T-helper 17 cell (primary cell): ENCODE measurements around the gene CHIT1. TPM values are rescaled to one million over a fixed set of nuclear protein-coding genes. Genes with fewer than 3 reads are reported as not detected.
"Not testable (repeated sequence)": the region's sequence is repeated elsewhere in the genome, so short reads cannot be mapped to it uniquely, and the experiment has no call there.

Experiments
- ATAC-seq: fragments of 150-1000 bp; cut with Tn5 transposase; 2 replicates; pipeline ENCODE4 v1.10.0; 2021; ENCODE audit warnings: mild to moderate bottlenecking, moderate library complexity
- DNase-seq, 3 donors: peaks; one replicate each; pipeline versions ENCODE4 v3.0.0 to v3.0.0-alpha.2; 2020 to 2021
- H3K9me3 ChIP-seq: one replicate; pipeline ENCODE4 v1.7.0; 2013; ENCODE audit warnings: low read length, mild to moderate bottlenecking; ENCODE audit not compliant: control insufficient read depth, poor library complexity, severe bottlenecking
- H3K27ac Mint-ChIP-seq: one replicate; pipeline ENCODE4 v1.8.0; 2022; ENCODE audit warnings: mild to moderate bottlenecking, moderate library complexity, mixed read lengths
- H3K27me3 Mint-ChIP-seq: one replicate; pipeline ENCODE4 v1.8.0; 2022; ENCODE audit warnings: mixed read lengths
- H3K36me3 Mint-ChIP-seq: one replicate; pipeline ENCODE4 v1.8.0; 2022; ENCODE audit warnings: low read depth, mixed read lengths
- H3K4me1 Mint-ChIP-seq: one replicate; pipeline ENCODE4 v1.8.0; 2022; ENCODE audit warnings: mild to moderate bottlenecking, mixed read lengths
- H3K4me3 Mint-ChIP-seq: one replicate; pipeline ENCODE4 v1.8.0; 2022; ENCODE audit warnings: mild to moderate bottlenecking, moderate library complexity, mixed read lengths
- total RNA-seq, 4 donors: library from RNA in 2 of 4; stranded (reverse) in 2 of 4; gene quantifications; one replicate each; pipeline ENCODE4 v1.2.3 and lab custom pipeline; 2022 to 2026

Gene CHIT1
- total RNA-seq, 2 donors from 2014 or later = 0.13 to 1.0 TPM

DNA sequence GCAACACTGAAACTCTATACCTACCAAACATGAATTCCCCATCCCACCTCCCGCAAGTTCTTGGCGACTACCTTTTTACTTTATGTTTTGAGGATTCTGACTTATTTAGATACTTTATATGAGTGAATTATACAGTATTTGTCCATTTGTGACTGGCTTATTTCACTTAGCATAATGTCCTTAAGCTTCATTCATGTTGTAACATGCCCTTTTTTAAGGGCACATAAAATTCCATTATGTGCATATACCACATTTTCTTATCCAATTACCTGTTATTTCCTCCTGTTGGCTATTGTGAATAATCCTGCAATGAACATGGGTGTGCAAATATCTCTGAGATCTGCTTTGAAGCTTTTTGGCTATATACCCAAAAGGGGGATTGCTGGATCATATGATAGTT, 22.0 kb upstream of the CHIT1 start:
- Mint-ChIP-seq H3K4me3 (no peak overlapping the region), H3K36me3 (peaks cover 2% of the 10 kb centered on the region)
- ATAC-seq = no peak

DNA sequence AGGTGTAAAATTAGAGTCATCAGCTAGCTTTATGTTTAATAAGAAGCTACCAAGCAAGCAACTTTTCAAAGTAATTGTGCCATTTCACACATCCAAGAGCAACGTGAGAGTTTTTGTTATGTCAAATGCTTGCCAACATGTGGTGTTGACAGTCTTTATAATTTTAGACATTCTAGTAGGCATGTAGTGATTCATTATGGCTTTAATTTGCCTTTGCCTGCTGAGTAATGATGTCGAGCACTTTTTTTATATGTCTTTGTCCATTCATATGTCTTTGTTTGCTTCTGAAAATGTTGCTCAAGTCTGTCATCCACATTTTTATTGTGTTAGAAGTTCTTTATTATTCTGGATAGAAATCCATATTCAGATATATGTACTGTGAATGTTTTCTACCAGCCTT, 21.4 kb upstream of the CHIT1 start:
- no peak overlapping the region for H3K27ac Mint-ChIP-seq
- peaks cover 57% of the 10 kb centered on the region for H3K27me3 Mint-ChIP-seq
- H3K4me1 Mint-ChIP-seq = no peaks in the 10 kb centered on the region
- H3K9me3 ChIP-seq = no peaks in the 10 kb centered on the region
- DNase-seq = no peak
- no peak overlapping the region for H3K4me3 Mint-ChIP-seq
- peaks cover 1% of the 10 kb centered on the region for H3K36me3 Mint-ChIP-seq
- no peak for ATAC-seq

More for the DNA sequence above, 22.0 kb upstream of the CHIT1 start:
- no peaks in the 10 kb centered on the region for H3K9me3 ChIP-seq
- peaks cover 58% of the 10 kb centered on the region for H3K27me3 Mint-ChIP-seq
- no peak for DNase-seq
- no peaks in the 10 kb centered on the region for H3K4me1 Mint-ChIP-seq
- H3K27ac Mint-ChIP-seq = no peak overlapping the region

DNA sequence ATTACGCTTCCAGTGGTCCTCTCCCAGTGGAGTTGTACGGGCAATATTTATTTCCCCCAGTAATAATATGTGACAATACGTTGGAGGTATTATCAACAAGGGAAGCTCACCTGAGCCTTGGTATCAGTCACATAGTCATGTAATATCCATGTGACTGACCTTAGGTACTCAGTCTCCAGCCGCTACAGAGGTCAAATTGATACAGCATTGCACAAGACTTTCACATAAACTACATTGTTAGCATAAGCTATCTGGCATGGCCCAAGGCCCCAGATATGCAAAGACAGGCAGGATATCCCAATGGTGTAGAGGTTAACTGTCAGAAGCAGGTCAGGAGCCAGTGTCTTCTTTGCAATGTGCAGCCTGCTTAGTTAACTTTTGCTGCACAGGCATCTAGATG, 15.3 kb upstream of the CHIT1 start:
- no peak for DNase-seq
- no peaks in the 10 kb centered on the region for H3K9me3 ChIP-seq
- H3K36me3 Mint-ChIP-seq = peaks cover 6% of the 10 kb centered on the region
- no peak overlapping the region for H3K27ac Mint-ChIP-seq
- no peak for ATAC-seq
- H3K4me1 Mint-ChIP-seq = no peaks in the 10 kb centered on the region
- H3K4me3 Mint-ChIP-seq = no peak overlapping the region
- peaks cover 57% of the 10 kb centered on the region for H3K27me3 Mint-ChIP-seq

DNA sequence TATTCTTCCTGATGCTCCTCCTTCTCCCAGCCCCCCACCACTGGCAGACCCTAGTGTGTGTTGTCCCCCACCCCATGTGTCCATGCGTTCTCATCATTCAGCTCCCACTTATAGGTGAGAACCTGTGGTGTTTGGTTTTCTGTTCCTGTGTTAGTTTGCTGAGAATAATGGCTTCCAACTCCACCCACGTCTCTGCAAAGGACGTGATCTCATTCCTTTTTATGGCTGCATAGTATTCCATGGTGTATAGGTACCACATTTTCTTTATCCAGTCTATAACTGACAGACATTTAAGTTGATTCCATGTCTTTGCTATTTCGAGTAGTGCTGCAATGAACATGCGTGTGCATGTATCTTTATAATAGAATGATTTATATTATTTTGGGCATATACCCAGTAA, 12.2 kb upstream of the CHIT1 start:
- H3K9me3 ChIP-seq, H3K36me3 Mint-ChIP-seq, H3K4me3 Mint-ChIP-seq, DNase-seq, H3K4me1 Mint-ChIP-seq, H3K27ac Mint-ChIP-seq, ATAC-seq: not testable (repeated sequence)
- peaks cover 49% of the 10 kb centered on the region for H3K27me3 Mint-ChIP-seq

DNA sequence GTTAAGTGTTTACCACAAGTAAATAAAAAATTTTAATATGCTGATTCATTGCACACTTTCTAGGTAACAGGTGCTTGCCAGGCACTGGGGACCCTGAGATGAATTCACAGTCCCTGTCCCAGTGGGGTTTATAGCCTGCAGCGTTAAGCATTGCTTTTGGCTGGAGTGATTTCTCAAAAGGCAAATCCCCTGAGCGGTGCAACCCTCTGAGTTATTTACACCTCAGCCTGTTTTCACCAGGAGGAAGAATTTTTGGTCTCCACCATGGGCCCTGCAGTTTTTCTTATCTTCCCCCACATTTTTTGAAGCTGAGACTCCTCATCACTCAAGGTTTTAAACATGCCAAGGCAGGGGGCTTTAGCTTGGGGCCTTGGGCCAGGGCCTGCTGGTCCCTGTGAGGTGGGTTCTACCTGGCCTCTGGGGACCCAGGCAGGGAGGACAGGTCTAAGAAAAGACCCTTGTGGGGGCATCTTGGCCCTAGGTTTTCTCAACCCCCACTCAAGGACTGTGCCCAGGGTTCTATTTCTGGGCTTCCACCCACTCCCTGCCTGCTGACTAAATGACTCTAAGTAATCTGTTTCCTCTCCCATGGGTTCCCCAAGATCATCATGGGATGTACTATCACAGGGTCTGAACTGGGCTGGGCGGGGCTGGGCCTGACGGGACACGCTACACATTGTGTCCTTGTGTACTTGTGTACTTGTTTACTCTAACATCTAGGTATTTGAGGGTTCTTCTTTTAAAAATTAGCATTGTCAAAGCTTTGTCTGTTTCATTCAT, 10.2 kb upstream of the CHIT1 start:
- no peaks in the 10 kb centered on the region for H3K9me3 ChIP-seq
- H3K36me3 Mint-ChIP-seq = peaks cover 10% of the 10 kb centered on the region
- H3K4me3 Mint-ChIP-seq = no peak overlapping the region
- peaks cover 40% of the 10 kb centered on the region for H3K27me3 Mint-ChIP-seq
- DNase-seq (no peak), ATAC-seq (no peak)
- no peak overlapping the region for H3K27ac Mint-ChIP-seq
- H3K4me1 Mint-ChIP-seq = no peaks in the 10 kb centered on the region

DNA sequence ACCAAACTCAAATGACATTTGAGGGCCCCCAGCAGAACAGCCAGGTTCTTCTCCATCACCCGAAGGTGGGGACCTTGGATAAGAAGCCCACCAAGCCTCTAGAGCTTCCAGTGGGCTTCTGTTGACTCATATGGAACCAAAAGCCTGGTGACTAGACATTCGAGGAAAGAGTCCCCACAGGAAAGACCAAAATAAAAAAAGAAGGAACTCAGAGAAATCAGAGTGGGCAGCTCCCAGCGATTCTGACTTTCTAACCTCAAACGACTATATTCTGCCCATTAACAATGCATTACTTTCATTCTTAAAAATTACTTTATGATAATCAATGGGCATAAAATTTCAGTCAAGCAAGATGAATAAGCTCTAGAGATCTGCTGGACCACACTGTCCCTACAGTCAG, 9.6 kb upstream of the CHIT1 start:
- DNase-seq (no peak), ATAC-seq (no peak)
- H3K4me3 Mint-ChIP-seq = no peak overlapping the region
- no peak overlapping the region for H3K27ac Mint-ChIP-seq
- H3K27me3 Mint-ChIP-seq = peaks cover 34% of the 10 kb centered on the region
- no peaks in the 10 kb centered on the region for H3K4me1 Mint-ChIP-seq
- H3K36me3 Mint-ChIP-seq = peaks cover 10% of the 10 kb centered on the region
- no peaks in the 10 kb centered on the region for H3K9me3 ChIP-seq

DNA sequence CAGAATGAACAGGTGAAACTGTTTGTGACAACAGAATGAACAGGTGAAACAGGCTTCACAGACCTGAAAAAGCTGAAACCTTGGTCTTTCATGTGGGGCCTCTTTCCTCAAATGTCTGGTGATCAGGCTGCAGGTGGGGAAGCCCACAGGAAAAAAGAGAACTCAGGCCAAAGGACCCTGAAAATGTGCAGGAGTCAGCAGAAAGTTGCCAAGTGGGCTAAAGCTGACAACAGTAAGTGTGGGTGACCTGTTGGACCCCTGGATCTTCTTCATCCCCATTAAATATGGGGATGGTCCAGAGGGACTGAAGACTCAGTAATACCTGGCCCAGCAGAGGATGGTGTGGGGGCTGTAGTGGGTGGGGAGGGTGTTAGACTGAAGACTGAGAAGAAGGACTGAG, 9.1 kb upstream of the CHIT1 start:
- peaks cover 28% of the 10 kb centered on the region for H3K27me3 Mint-ChIP-seq
- no peaks in the 10 kb centered on the region for H3K4me1 Mint-ChIP-seq
- no peaks in the 10 kb centered on the region for H3K9me3 ChIP-seq
- DNase-seq = no peak
- peaks cover 10% of the 10 kb centered on the region for H3K36me3 Mint-ChIP-seq
- no peak overlapping the region for H3K27ac Mint-ChIP-seq
- ATAC-seq = no peak
- no peak overlapping the region for H3K4me3 Mint-ChIP-seq

DNA sequence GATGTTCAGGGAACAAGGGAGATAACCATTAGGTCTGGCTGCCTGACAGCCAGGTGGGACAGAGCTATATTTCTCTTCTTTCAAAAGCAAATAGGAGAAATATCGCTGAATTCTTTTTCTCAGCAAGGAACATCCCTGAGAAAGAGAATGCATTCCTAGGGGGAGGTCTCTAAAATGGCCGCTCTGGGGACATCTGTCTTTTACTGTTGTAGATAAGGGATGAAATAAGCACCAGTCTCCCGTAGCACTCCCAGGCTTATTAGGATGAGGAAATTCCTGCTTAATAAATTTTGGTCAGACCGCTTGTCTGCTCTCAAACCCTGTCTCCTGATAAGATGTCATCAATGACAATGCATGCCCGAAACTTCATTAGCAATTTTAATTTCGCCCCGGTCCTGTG, 5.4 kb upstream of the CHIT1 start:
- not testable (repeated sequence) for H3K4me1 Mint-ChIP-seq, H3K27ac Mint-ChIP-seq, DNase-seq, ATAC-seq, H3K36me3 Mint-ChIP-seq, H3K9me3 ChIP-seq, H3K4me3 Mint-ChIP-seq
- peaks cover 14% of the 10 kb centered on the region for H3K27me3 Mint-ChIP-seq

DNA sequence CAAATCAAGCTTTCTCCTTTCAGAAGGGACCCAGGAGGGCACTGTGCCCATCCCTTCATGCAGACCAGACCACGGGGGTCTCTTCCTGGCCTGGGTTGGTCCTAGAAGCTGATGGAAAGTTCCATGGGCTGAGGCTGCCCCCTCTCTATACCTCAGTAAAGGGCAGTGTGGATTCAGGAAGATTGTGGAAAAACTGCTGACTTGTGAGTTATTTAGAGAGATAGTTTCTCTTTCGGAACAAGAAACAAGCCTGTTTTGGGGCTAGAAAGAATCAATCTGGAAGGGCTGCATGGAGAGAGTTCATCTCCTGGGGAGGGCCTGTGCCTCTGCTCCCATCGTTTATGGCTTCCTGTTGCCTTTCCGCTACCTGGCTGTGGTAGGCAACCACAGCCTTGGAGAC, 803 bp downstream of the CHIT1 start:
- DNase-seq (no peak), ATAC-seq (no peak)
- Mint-ChIP-seq H3K4me1 (no peaks in the 10 kb centered on the region), H3K36me3 (peaks cover 2% of the 10 kb centered on the region), H3K4me3 (no peak overlapping the region), H3K27me3 (peaks cover 40% of the 10 kb centered on the region), H3K27ac (no peak overlapping the region)
- H3K9me3 ChIP-seq = no peaks in the 10 kb centered on the region

DNA sequence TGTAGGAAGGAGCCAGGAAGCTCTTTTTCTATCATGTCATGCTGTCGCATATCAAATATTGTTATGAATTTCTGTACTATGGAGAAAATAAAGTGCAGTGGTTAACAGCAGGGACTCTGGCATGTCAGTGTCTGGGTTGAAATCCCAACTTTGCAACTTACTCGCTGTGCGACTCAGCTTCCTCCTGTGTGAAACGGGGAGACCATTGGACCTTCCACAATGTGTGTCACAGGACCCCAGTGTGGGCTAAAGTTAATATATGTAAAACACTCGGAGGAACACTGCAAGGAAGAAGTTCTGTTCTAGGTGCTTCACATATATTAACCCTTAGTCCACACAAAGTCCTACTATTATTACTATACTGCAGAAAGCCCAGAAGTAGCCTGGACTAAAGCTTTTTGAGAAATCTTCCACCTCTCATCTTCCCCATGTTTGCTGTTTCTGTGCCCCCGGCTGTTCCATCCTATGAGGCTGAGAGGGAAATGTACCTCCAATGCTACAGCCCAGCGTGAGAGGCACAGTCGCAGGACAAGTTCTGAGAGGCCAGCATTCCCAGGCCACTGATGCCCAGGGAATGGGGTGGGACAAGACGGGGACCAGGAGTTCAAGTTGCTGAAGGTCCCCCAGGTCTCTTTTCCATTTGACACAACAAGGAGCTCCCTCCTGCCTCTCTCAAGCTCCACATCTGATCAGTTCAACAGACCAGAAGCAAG, 1.9 kb downstream of the CHIT1 start:
- no peaks in the 10 kb centered on the region for H3K9me3 ChIP-seq
- H3K4me1 Mint-ChIP-seq = no peaks in the 10 kb centered on the region
- no peak overlapping the region for H3K27ac Mint-ChIP-seq
- DNase-seq = no peak
- no peak overlapping the region for H3K4me3 Mint-ChIP-seq
- H3K36me3 Mint-ChIP-seq = peaks cover 2% of the 10 kb centered on the region
- no peak for ATAC-seq
- H3K27me3 Mint-ChIP-seq = peaks cover 39% of the 10 kb centered on the region

DNA sequence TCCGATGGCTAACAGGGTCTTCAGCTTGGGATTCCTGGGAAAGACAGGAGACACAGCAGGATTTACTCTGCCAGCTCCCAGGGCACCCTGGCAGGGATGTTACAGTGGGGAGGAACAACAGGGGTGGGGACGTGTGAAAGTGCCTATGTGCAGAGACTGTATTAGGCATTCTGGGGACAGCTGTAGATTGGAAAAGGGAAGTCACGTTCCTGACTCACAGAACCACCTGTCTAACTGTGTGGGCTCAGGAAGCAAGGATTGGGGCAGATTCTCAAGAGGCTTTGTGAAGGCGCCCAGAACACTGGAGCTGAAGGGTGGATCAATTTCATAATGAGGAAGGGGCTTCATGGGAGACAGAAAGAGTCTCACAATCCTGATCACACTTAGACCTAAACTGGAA, 4.4 kb downstream of the CHIT1 start:
- Mint-ChIP-seq H3K27ac (no peak overlapping the region), H3K36me3 (peaks cover 2% of the 10 kb centered on the region), H3K4me1 (no peaks in the 10 kb centered on the region), H3K4me3 (no peak overlapping the region), H3K27me3 (peaks cover 32% of the 10 kb centered on the region)
- ATAC-seq (no peak), DNase-seq (no peak)
- H3K9me3 ChIP-seq = no peaks in the 10 kb centered on the region

DNA sequence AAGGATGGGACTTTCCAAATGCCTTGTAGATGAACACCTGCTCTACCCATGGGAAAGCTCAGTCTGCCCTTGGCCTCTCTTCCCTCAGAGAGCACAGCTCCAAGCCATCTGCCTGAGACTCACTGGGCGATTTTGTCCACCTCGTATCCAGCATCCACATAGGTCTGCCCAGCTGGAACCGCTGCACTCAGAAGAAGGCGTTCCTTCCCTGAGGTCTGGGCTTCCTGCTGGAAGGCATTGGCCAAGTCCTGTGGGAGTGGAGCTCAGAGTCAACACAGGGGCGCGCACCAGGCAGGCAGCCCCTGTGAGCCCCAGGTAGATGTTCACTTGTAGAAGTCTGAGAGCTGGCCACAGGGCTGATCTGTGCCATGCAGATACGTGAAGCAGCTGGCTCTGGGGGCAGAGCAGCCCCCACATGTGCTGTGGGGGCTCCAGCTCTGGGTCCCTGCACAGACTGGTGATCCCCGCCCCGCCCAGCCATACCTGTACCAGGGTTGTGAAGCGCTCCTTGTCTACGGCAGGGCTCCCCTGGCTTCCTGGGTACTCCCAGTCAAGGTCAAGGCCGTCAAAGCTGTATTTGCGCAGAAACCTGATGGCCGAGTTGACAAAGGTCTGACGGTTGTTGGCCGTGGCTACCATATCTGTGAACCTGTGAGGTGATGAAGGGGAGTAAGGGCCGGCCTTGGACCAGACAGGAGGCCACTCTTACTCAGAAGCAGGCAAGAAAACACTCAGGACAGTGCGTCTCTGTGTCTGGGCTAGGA, 6.3 kb downstream of the CHIT1 start:
- ATAC-seq = no peak
- Mint-ChIP-seq H3K4me3 (no peak overlapping the region), H3K27ac (no peak overlapping the region), H3K27me3 (peaks cover 34% of the 10 kb centered on the region), H3K36me3 (peaks cover 4% of the 10 kb centered on the region), H3K4me1 (no peaks in the 10 kb centered on the region)
- no peaks in the 10 kb centered on the region for H3K9me3 ChIP-seq
- DNase-seq = no peak

DNA sequence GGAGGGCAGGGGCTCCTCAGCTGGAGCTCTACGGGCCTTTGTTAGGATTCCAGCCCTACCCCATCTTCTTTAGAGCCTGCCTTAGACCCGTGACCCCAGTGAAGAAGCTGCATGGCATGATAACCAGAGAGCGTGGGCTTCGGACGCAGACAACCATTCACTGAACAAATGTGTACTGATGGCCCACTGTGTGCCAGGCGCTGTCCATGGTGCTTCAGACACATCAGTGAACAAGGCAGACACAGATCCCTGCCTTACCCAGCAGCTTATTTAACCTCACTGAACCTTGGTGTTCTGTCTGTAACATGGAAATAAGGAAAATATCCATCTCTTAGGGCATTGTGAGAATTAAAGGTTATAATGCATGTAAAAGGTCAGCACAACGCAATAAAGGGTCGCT, 9.5 kb downstream of the CHIT1 start:
- no peak for ATAC-seq
- Mint-ChIP-seq H3K27ac (no peak overlapping the region), H3K4me3 (no peak overlapping the region), H3K4me1 (peaks cover 8% of the 10 kb centered on the region), H3K27me3 (peaks cover 25% of the 10 kb centered on the region), H3K36me3 (peaks cover 2% of the 10 kb centered on the region)
- no peak for DNase-seq
- H3K9me3 ChIP-seq = no peaks in the 10 kb centered on the region
